ENCODE measurements around the gene DHODH. TPM values are rescaled to one million over a fixed set of nuclear protein-coding genes. Genes with fewer than 3 reads are reported as not detected.

The DHODH gene
- 4.1 and 4.9 TPM in 2 replicates for total RNA-seq

DNA sequence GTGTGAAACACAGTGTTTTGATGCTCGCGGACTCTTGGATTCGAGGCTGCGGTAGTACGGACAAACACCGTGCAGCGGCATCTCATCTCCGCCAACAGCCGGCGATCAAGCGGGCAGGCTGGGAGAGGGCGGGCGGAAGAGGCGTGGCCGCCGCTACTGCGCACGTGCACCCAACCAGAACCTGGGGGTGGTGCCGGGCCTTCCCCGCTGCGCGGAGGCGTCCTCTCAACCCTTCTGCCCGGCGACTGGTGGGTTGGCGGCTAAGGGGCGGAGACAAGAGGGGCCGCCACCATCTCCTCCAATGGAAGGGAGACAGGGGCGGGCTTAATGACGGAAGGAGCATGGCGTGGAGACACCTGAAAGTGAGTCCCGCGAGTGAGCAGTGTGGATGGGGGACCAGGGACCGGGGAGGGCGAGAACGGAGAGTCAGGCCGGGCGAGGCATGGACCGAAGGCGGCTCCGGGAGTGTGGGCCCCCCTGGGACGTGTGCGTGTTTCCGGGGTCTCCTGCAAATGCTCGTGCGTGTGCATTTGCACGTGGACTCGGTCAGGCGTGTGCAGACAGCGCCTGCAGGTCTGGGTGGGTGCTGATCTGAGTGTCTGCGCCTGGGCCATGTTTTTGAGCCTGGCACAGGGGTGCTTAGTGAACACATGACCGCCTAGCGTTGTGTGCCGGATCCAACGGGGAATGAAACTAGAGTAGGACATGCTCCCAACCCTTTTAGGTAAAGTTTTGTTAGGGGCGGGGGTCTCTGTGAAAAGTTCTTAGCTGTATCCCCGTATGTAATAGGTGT, at the start of gene DHODH:
DHODH (plus strand) TSS at position 321 of the 793 bp plus-strand sequence; CDS start at position 342, 21 bp downstream.

DNA sequence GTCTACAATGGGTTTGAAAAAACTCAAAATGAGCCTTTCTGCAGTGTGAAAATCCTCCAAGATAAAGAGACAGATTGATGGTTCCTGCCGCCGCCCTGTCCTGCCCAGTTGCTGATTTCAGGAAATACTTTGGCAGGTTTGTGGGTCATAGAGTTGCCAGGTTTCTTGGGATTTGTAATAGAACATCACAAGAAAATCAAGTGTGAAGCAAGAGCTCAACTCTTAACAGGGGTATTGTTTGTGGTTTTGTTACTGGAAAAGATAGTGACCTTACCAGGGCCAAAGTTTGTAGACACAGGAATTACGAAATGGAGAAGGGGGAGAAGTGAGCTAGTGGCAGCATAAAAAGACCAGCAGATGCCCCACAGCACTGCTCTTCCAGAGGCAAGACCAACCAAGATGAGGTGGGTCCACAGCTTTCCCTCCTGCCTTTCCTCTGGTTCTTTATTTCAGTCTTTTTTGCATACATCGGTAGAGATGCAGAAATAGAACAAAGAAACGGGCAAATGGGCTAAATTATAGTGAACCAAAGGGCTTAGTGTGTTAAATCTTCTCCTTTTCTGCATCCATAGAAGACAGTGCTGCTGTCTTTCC, 45.8 kb downstream of the DHODH start, which contains the start of gene HP:
HP (plus strand) TSS at position 252 of the 594 bp plus-strand sequence; CDS start at position 400, 148 bp downstream.

Small RNA genes within 50 kb of the gene (small RNA-seq; reads per million reads assigned to genes)
- gene RPL39P31, result not detected

Other genes starting within 250 kb of the DHODH start
- gene AP1G1, start 199.9 kb upstream of the DHODH start, total RNA-seq, result 102 and 108 TPM in 2 replicates
- 26.5 and 26.8 TPM in 2 replicates for gene ATXN1L, start 162.8 kb upstream of the DHODH start, total RNA-seq
- gene ZNF821, start 124.6 kb upstream of the DHODH start, total RNA-seq, result 7.8 and 8.1 TPM in 2 replicates
- gene IST1, start 113.2 kb upstream of the DHODH start, total RNA-seq, result 243 and 260 TPM in 2 replicates
- not detected in 2 replicates for gene PKD1L3, start 8.3 kb upstream of the DHODH start, total RNA-seq
- not detected in 2 replicates for gene HP, start 45.8 kb downstream of the DHODH start, total RNA-seq
- gene HPR, start 54.5 kb downstream of the DHODH start, total RNA-seq, result not detected in 2 replicates
- 5.2 and 7.9 TPM in 2 replicates for gene TXNL4B, start 84.9 kb downstream of the DHODH start, total RNA-seq
- 65.0 and 68.0 TPM in 2 replicates for gene DHX38, start 85.1 kb downstream of the DHODH start, total RNA-seq
- gene PMFBP1, start 163.4 kb downstream of the DHODH start, total RNA-seq, result not detected in 2 replicates